NCI-H1092 (cell line): ENCODE data around the gene GNB1.

Source experiments
- DNase-seq: peaks from one replicate; lab custom pipeline; 2025; lab: John Stamatoyannopoulos, UW

Gene GNB1

DNA sequence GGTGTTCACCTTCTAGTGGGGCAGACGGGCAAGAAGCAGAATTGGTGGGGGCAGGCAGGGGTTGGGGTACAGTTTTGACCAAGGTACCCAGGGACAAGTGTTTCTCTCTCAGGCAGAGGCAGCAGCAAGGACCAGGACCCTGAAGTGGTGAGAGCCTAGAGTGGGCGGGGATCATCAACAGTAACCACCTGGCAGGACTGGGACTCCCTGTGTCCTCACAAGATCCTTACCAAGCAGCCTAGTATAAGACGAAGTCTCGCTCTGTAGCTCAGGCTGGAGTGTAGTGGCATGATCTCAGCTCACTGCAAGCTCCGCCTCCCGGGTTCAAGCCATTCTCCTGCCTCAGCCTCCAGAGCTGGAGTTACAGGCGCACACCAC lies 109.4 kb downstream of the GNB1 start:
- DNase-seq, result no peak

DNA sequence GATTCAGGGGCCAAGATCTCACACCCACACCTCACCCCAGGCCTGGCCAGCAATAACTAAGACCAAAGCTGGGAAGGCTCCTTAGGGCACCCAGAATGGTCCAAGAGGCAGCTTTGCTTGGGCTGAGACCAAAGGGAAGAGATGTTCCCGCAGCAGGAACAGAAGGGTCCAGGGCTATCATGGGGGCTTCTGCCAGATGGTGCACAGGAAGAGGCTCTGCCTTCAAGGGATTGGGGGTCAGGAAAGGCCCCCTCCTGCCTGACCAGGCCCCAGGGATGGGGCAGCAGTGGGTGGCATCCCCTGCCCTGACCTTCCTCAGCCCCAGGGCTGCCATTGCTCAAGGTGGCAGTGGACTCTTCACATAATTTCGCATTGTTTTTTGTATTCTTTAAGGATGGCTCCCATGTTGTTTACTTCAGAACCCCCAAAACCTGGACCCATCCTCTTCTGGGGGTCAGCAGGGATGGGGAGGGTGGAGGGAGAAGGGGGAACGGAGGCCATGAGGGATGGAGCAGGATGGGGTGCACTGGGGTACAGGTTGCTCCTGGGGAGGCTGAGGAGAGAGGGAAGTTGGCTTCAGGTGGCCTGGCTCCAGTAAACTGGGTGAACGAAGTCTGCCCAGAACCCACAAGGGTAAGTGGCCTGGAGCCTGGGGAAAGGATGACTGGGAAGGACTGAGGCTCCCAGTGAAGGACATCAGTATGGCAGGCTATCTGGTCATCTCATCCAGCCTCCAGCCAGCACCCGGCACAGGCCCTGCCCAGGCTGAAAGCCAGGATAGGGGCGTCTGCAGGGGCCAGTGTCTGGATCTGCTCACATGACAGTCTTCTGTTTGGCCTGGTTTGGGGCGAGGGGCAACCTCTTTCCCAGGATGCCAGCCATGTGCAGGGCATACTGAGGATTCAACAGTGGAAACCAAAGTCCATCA lies 110.0 kb downstream of the GNB1 start:
- DNase-seq, result no peak

DNA sequence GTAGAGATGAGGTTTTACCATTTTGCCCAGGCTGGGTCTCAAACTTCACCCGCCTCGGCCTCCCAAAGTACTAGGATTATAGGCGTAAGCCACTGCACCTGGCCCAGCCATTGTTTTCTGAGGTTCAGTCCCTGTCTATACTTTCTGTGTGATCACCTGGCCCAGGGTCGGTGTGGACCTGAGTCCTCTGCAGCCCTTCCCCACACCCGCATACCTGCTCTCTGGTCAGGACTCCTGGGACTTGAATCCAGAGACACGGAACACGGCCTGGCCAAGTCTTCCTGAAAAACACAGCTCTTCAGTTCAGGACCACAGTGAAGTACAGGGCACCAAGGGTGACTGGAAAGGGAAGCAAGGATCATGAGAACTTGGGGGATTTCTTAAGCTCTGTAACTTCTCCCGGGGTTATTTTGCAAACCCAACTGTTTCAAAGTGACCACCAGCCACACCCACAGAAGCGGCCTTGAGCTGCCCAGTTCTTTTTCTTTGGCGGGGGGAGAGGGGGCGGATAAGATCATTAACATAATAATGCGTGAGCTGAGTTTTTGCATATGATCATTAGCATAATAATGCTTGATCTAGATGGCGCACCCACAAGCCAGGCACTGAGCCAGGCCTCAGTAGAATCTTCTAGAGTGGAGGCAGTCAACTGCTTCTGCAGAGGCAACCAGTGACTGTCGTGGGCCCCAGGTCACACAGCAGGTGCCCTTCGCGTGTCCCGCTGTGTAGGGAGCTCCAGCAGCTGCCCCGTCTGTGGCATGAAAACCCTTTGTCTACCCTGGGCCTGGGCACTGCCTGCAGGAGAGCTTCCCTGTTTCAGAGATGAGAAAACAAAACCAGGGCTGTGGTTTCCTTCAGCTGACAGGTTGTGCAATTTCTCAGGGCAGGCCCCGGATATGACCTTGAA lies 110.9 kb downstream of the GNB1 start:
- DNase-seq, result no peak

DNA sequence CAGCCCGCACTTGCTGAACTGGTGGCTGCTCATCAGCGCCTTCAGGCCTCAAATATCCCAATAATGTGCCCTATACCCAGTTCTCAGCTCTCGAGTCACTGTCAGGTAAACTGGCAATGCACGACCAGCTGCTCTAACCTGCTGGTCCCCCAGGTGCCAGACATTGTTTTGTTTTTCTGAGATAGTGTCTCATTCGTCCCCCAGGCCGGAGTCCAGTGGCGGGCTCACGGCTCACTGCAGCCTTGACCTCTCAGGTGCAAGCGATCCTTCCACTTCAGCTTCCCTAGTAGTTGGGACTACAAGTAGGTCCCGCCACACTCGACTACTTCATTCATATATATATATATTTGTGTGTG lies 111.6 kb downstream of the GNB1 start:
- no peak for DNase-seq

DNA sequence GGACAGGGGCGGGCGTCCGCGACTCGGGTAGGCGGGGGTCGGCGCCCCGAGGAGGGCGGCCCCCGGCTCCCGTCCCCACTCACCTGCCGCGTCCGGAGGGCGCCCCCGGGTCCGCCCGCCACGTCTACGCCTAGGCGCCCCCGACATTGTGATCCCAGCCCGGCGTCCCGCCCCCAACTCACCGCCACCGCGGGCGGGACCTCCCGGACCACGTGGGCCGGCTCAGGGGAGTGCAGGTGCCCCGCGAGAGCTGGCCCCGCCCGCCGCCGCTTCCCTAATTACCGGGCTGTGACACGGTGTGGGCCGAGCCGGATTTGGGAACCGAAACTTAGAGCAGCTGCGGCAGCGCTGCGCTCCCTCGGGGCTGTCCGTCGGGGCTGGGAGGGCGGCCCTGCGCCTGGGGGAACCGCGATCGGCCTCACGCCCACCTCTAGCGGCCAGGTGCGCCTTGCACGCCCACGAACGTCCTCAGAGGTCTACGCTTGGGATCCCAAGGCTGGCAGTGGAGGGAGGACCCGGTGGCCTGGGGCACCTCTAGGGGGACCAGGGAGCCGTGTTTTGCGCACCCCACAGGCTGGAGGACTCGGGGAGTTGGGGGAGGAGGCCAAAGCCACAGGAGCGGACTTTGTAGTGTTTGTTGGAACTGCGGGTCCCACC lies 112.1 kb downstream of the GNB1 start:
- no peak for DNase-seq

DNA sequence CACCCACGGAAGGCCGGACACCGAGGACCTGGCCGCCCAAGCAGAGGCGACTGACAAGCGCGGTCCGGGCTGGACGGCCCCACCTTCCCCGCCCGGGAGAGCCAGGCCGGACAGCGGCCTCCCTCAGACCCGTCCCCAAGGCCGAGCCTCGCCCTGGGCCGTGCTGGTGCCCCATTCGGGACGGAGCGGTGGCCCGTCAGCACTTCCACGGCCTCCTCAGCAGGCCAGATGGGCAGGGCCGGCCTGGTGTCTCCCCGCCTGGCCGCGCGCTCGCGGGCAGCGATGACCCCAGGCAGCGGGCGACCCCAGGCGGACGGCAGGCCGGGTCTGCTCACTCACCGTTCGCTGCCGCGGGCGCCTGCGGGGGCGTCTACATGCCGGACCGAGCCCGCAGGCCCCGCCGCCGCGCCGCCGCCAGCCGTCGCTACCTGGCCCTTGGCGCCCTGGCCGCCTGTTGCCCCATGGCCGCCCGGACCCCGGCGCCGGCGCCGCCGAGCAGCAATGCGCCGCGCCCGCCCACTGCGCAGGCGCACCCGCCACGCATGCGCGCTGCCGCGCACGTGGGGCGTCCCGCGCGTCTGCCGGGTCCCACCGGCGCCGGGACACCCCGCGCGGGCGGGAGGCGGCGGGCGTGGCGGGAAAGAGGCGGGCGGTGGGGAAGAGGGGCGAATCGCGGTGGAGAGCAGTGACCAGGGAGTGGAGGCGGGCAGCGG lies 112.8 kb downstream of the GNB1 start, which contains the start of gene NADK:
NADK (minus strand) TSS at position 521 of the 713 bp plus-strand sequence. CDS start 13,064 bp downstream, outside the sequence.
- peak; percentile 31 for DNase-seq

DNA sequence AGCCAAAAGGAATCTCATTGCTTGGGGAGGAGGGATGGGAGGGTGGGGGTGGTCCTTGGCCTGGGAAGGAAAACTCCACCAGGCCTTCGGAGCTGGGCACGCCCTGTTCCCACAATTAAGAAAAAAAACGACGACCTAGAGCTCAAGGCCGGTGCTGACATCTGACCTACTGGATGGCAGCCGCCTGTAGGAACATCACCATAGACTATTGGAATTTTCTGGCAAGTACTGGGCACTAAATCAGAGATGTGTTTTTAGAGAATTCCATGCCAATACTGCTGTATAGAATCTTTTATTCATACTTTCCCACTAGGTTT lies 113.3 kb downstream of the GNB1 start:
- no peak for DNase-seq

DNA sequence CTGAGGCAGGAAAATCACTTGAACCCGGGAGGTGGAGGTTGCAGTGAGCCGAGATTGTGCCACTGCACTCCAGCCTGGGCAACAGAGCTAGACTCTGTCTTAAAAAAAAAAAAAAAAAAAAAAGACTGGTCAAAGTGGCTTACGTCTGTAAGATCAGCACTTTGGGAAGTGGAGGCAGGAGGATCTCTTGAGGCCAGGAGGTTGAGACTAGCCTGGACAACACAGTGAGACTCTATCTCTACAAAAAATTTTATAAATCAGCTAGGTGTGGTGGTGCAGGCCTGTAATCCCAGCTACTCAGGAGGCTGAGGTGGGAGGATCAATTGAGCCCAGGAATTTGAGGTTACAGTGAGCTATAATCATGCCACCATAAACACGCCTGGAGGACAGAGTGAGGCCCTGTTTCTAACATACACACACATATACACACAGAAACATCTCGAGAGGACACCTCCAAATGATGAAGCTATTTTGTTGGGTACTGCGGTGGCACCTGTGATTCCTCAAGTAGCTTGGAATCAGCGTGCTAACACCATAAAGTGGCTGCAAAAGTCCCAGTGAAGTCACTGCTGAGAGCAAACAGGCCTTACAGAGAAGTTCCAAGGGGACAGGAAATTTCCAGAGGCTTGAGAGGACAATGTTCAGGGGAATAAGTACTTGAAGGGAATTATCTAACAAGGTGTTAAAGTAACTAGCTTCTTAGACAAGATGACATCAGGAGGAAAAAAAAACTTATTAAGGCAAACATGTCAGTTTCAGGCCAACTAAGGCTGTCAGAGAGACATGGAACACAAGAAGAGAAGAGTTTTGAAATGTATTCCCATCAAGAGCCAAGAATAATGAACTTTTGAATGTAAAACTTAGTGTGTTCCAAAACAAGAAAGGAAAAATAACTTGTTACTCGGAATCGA lies 114.0 kb downstream of the GNB1 start:
- no peak for DNase-seq

DNA sequence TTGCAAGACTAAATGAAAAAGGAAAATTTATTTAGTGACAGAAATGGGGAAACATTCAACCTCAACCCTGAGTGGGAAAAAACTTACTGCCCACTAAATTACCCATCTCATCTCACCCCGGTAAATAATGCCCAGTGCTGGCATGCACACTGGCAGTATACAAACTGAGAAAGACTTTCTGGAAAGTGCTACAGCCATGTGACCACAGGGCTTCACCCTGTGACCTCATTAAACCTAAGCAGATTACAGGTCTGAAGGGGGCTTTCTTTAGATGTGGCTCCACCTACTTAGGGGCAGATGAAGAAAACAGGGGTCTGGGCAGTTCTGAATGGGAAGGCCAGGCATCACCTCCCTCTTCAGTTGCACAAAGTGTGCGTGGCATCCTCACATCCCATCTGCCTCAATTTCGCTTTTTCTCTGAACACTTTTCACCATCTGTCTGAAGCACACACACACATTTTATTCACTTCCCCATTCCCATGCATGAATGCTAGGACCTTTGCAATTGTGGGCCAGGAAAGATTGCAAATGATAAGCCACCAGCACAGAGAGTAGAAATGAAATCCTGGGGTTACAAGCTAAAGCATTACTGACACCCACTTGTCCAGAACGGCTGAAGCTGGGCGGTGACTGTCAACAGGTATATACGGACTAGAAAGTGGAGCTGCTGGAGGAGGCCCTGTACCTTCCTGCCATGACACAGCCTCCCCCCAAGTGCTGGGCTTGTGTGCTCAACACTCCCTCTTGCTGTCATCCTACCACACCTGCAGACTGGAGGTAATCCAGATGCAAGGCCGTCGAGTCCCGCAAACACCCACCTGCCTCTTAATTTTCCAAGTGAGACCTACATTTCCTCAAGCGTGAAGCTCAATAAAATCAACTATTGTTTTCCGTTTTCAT lies 115.3 kb downstream of the GNB1 start:
- no peak for DNase-seq

DNA sequence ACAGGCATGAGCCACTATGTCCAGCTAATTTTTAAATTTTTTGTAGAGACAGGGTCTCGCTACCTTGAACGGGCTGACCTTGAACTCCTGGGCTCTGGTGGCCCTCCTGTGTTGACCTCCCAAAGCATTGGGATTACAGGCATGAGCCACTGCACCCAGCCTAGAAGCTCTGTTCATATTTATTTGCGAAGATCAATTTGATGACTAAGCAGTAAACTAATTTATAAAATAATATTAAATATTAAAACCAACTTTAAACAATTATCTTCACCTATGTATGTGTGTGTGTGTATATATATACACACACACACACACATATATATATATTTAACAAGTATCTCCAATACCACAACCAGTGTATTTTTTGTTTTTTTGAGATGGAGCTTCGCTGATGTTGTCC lies 117.0 kb downstream of the GNB1 start:
- DNase-seq, result no peak

DNA sequence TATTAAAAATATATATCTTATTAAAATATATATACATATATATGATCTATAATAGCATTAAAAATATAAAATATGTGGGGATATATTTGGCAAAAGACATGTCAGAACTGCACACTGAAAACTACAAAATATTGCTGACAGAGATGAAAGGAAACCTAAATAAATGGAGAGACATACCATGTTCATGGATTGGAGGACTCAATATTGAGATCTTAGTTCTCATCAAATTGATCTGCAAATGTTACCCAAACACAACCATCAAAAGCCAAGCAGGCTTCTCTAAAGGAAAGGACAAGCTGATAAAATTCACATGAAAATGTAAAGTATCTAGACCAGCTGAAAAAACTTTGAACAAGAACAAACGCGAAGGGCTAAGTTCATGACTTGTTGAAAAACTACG lies 119.8 kb downstream of the GNB1 start:
- DNase-seq, result no peak

DNA sequence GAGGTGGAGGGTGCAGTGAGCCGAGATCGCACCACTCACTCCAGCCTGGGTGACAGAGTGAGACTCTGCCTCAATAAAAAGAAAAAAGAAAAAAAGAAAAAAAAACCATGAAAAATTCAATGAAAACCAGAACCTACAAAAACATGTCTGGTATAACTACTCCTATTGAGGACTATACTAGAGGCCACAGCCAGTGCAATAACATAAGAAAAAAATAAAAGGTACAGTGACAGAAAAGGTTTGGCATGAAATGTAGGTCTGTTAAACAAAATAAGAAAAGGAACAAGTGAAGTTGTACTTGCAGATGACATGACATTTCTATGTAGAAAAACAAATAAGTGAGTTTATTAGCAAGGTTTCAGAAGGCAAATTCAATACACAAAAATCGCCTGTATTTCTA lies 120.8 kb downstream of the GNB1 start:
- no peak for DNase-seq

DNA sequence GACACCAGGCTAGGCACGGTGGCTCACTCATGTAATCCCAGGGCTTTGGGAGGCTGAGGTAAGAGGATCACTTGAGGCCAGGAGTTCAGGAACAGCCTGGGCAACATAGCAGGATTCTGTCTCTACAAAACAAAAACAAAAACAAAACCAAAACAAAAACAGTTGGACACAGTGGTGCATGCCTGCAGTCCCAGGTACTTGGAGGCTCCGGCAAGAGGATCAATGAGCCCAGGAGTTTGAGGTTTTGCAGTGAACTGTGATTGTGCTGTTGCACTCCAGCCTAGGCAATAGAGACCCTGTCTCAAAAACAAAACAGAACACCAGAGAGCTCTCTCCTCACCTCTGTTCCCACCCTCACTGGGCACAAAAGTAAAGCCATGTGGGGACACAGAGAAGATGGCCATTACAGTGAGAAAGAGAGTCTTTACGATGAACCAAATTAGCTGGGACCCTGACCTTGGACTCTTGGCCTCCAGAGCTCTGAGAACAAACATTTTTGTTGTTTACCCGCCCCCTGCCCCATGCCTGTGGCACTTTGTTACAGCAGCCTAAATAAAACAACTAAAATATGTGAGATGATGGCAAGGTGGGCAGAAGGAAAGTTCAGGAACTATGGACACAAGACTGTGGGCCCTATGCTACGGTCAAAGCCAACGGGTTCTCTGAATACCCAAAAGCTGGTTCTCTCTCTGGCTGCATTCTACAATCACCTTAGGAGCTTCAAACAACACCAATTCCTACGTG lies 122.5 kb downstream of the GNB1 start:
- DNase-seq, result no peak

DNA sequence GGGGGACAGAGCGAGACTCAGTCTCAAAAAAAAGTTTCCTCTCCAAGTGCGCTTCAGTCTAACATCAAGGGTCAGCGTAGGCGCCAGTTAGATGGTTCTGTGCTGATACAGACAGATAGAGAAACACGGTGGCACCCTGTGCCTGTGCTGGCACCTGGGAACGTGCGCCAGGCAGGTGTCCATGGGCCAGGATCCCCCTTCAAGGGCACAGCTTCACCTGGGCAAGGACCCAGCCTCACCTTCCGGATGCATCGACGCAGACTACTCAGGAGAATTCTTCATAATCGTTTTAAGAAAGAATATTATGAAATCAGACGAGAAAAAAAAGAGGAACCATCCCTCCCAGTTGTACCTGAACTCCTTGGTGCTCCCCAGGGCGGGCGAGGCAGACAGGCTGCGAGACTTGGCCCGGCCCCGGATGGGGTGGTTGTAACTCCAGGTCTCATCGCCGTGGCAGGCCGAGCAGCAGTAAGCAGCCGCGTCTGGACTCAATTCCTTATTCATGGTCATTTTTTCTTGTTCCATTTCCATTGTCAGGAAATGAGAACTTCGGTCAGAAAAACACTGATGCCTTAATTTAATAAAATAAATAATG lies 125.9 kb downstream of the GNB1 start:
- no peak for DNase-seq

DNA sequence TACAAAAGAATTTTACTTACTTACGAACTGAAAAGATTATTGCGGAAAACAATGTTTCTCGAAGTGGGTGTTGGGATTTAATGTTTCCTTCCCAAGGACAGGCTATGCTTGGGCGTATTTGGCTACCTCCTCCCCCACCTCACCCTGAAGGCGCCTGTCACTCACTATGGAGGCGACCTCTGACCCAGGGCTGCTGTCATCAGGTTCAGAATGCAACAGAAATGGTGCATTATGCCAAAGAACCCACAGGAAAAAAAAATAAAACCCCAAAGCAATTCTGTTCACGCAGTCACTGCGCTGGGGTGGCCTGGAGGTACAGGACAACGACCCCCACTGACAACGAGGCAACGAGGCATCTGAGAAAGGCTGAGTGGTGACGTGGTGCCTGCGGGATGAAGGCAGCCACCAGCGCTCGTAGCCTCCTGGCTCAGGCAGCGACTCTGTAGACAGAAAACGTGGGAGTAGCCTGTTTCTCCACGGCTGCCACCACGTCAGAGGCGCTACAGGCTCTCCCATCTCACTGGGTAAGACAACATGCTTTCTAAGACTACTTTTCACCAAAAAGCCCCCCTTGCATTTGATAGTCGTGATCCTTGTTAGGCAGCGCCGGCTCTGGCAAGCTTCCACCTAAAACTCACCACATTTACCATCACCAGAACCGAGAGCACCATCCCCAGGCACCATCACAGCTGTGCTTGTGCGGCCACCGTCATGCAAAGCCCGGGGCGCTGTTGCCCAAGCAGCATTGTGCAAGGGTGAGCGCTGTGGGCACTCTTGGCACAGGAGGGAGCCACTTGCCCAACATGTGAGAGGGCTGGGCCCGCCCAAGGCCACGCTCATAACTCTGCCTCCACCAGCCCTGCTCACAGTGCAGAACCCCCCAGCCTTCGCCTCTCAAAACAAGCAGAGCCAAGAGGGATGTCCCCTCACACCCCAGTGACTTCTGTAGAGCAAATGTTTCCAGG lies 126.9 kb downstream of the GNB1 start:
- no peak for DNase-seq

DNA sequence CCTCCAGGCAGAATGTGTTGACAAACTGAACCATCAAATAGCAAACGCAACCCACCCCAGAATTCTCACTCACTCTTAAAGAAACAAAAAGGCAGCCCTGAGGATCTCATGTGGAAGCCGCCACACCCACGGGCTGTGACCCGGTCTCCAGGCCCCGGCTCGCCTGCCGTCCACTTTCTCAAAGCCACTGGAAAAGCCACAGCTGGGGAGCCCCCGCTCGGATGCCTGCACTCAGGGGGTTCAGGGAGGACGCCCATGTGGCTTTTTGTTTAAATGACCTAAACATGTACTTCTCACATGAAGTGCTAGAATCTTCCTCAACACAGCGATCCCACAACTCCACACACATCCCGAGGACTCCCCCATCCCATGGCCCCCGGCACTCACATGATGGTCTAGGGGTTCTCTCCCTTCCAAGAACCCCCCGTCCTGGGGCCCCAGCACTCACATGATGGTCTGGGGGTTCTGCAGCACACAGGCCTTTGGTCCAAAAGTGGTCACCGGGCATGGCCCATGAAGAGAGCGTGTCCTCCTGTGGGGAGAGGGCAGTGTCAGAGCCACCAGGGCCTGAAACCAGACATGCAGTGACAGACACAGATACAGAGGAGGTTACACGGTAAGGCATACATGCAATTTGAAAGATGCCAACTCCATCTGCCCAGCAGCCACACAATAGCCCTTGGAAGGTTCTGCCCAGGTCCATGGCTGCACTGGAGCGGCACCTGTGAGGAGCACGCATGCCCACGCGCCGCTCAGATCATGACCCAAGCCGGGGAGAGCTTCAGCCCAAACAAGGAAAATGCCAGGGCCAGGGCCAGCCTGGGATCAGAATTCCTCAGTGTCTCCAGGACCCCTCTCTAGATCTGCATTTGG lies 129.1 kb downstream of the GNB1 start:
- DNase-seq, result no peak

DNA sequence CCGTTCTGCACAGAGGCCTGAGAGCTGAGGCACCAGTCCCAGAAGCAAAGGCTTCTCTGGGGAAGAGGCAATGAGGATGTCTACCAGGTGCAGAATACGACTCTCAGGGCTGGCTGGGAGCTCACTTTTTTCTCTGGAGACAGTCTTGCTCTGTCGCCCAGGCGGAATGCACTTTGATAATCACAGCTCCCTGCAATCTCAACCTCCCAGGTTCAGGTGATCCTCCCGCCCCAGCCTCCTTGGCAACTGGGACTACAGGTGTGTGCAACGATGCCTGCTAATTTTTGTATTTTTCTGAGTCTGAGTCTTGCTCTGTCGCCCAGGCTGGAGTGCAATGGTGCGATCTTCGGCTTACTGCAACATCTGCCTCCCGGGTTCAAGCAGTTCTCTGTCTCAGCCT lies 130.2 kb downstream of the GNB1 start:
- no peak for DNase-seq
